ENCODE measurements around the gene UNC13D.

DNA sequence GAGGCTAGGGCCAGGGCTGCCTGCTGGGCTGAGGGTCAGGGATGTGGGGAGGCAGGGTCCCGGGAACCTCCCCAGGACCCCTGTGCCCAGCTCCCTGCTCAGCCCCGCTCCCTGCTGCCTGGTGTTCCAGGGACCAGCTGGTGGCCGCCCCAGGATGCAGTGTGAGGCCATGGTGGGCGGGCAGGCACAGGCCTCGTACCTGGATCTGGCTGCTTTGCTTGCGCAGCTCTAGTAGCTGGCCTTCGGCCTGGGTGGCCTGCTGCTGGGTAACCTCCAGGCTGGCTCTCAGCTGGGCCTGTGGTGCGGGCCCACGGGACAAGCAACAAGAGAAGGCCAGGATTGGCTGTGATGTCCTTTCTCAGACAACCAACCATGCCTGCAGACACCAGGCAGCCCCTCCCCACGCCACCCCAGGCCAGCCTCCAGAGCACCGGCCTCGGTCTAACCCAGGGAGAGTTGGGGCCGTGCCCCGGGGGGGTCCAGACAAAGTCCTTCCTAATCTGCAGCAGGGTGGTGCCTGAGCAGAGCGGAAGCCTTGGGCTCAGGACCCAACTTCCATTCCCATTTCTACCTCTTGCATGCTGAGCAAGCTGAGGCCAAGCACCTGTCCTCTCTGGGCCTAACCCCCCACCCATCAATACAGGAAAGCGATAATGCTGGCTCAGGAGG, 48.5 kb upstream of the UNC13D start:
- TF ChIP-seq EZH2 (IDR thresholded peaks at IDR 0.05), result no peak
- TF ChIP-seq POLR2AphosphoS5 (IDR thresholded peaks at IDR 0.05; ENCODE audit: borderline replicate concordance, low read depth, low read length), result no peak

Measured in SK-N-MC (cell line).